Breast epithelium (tissue), 4 donors: ENCODE data around the gene TCF7L1. TPM values are rescaled to one million over a fixed set of nuclear protein-coding genes. Genes with fewer than 3 reads are reported as not detected.

Experiments
- DNase-seq, 2 donors: peaks; one replicate each; pipeline ENCODE4 v3.0.0-alpha.2; 2019; ENCODE audit warnings: low spot score in 2 of 2
- H3K27ac ChIP-seq, 2 donors: fragments of 200-600 bp; sonication (generic) in 1 of 2; one replicate each; pipeline ENCODE4 v1.5.1; 2016 to 2019; ENCODE audit warnings: mild to moderate bottlenecking in 1 of 2
- H3K27me3 ChIP-seq, 2 donors: fragments of 200-600 bp; sonication (generic) in 1 of 2; one replicate each; pipeline versions ENCODE4 v1.5.1 to v1.6.0; 2017 to 2019; ENCODE audit warnings: control low read depth in 1 of 2, mild to moderate bottlenecking in 1 of 2
- H3K36me3 ChIP-seq: fragments of 200-600 bp; one replicate; pipeline ENCODE4 v1.5.1; 2019
- H3K4me1 ChIP-seq, 2 donors: fragments of 200-600 bp; sonication (generic); one replicate each; pipeline ENCODE4 v1.5.1; 2016 to 2019; ENCODE audit warnings: control low read depth in 1 of 2
- H3K4me3 ChIP-seq, 3 donors: fragments of 200-600 bp; sonication (generic); 1 replicate in 2 of 3; 2 replicates in 1 of 3; pipeline ENCODE4 v1.5.1; 2016 to 2019; ENCODE audit warnings: mild to moderate bottlenecking in 3 of 3, moderate library complexity in 2 of 3
- H3K9me3 ChIP-seq, 2 donors: fragments of 200-600 bp; sonication (generic) in 1 of 2; one replicate each; pipeline ENCODE4 v1.5.1; 2016 to 2019; ENCODE audit warnings: control low read depth in 1 of 2
- POLR2A ChIP-seq: fragments of 450-650 bp; IDR thresholded peaks from one replicate; pipeline ENCODE4 v1.6.1; 2016; ENCODE audit warnings: antibody characterized with exemption, mild to moderate bottlenecking, moderate library complexity
- POLR2AphosphoS5 ChIP-seq, 3 donors: sonication (generic); formaldehyde crosslinking; IDR thresholded peaks; one replicate each; pipeline ENCODE4 v1.6.1; 2017; ENCODE audit warnings: antibody characterized with exemption in 3 of 3
- intact Hi-C: fragments of 100-400 bp; cut with DNase I; formaldehyde crosslinking; loops from one replicate; pipeline ENCODE4 v1.15.1; 2023; ENCODE audit warnings: low total_unique reads
- total RNA-seq, 3 donors: library from RNA; depleted of rRNA; stranded (reverse); fragments of >200 nt; gene quantifications; one replicate each; pipeline ENCODE4 v1.1.0, GENCODE V29; 2016
- TF ChIP-seq, protein P1 (sequence below), 3 donors: fragments of 450-650 bp; IDR thresholded peaks; one replicate each; pipeline ENCODE4 v1.5.1; 2016 to 2017; ENCODE audit warnings: antibody characterized with exemption in 3 of 3, mild to moderate bottlenecking in 3 of 3, moderate library complexity in 3 of 3

The TCF7L1 gene
- total RNA-seq, 3 donors from 2014 or later, result 3.4 to 6.9 (median 5.9) TPM

DNA sequence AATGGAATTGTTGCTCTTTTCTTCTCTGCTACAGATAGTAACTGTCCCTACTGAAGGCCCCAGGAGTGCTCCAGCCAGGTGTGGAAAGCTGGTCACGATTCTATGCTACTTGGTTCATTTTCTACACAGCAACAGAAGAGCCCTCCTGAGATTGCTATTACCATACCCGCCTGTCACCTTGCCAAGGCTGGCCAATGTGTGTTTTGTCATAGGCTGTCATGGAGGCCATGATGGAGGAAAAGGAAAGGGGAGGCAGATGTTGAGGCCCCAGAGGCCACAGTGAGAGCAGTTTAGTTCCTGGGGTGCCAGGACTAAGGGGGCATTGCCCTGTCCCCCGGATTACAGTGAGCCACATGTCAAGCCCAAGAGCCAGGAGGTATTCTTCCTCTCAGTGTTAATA lies 222.3 kb downstream of the TCF7L1 start:
- no peak for TF ChIP-seq POLR2A
- TF ChIP-seq, protein P1, sequence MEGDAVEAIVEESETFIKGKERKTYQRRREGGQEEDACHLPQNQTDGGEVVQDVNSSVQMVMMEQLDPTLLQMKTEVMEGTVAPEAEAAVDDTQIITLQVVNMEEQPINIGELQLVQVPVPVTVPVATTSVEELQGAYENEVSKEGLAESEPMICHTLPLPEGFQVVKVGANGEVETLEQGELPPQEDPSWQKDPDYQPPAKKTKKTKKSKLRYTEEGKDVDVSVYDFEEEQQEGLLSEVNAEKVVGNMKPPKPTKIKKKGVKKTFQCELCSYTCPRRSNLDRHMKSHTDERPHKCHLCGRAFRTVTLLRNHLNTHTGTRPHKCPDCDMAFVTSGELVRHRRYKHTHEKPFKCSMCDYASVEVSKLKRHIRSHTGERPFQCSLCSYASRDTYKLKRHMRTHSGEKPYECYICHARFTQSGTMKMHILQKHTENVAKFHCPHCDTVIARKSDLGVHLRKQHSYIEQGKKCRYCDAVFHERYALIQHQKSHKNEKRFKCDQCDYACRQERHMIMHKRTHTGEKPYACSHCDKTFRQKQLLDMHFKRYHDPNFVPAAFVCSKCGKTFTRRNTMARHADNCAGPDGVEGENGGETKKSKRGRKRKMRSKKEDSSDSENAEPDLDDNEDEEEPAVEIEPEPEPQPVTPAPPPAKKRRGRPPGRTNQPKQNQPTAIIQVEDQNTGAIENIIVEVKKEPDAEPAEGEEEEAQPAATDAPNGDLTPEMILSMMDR (IDR thresholded peaks at IDR 0.05), result no peak
- no peak for TF ChIP-seq POLR2AphosphoS5 (IDR thresholded peaks at IDR 0.05)
- Histone ChIP-seq H3K27me3 (no peaks in the 10 kb centered on the region), H3K9me3 (no peaks in the 10 kb centered on the region), H3K36me3 (no peaks in the 10 kb centered on the region), H3K4me1 (peaks cover 4 to 7% of the 10 kb centered on the region in 2 donors), H3K27ac (peak overlapping the region; percentile 85 to 92), H3K4me3 (peak overlapping the region; percentile 64 to 73 (median 69))
- no peak for DNase-seq
- intact Hi-C loops, result no loop called here

DNA sequence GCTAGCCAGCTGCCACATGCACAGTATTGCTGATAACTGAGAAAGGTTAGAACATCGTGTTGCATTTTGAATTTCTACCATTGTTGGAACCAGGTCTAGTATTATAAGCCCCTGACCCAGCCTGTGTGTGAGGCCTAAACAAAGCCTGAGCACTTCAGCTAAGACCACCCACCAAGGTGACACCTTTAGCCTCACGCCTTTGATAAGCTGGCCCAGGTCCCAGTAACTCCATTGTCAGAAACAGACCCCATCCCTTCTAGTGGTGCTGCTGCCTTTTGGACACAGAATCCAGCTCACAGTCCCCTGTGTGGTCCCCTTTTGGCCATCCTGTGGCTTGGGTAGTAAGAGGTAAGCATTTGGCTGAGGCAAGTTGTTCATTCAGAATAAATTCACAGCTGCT lies 223.0 kb downstream of the TCF7L1 start:
- intact Hi-C loops, result no loop called here

DNA sequence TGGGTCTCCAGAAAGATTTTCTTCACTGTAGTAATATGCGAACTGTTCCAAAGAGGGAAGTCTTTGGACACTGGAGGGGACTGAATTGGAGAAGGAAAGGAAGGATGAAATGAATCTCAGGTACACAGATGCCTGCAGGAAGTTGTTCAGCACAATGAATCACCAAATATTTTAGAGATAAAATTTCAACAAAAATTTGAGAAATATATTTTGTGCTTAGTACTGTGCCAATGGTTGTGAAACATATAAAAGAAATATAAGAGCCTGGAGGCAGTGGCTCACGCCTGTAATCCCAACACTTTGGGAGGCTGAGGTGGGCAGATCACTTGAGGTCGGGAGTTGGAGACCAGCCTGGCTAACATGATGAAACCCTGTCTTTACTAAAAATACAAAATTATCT lies 224.5 kb downstream of the TCF7L1 start:
- intact Hi-C loops, result no loop called here

More for the DNA sequence above, 223.0 kb downstream of the TCF7L1 start:
- Histone ChIP-seq H3K9me3 (no peaks in the 10 kb centered on the region), H3K4me1 (peaks cover 4 to 7% of the 10 kb centered on the region in 2 donors), H3K27ac (peak overlapping the region in 1 of 2 donors; percentile 92), H3K4me3 (no peak overlapping the region), H3K27me3 (no peaks in the 10 kb centered on the region), H3K36me3 (no peaks in the 10 kb centered on the region)
- no peak for DNase-seq
- TF ChIP-seq, protein P1 (IDR thresholded peaks at IDR 0.05), result no peak
- no peak for TF ChIP-seq POLR2A
- no peak for TF ChIP-seq POLR2AphosphoS5 (IDR thresholded peaks at IDR 0.05)

More for the DNA sequence above, 224.5 kb downstream of the TCF7L1 start:
- no peak overlapping the region for H3K4me3 ChIP-seq
- H3K36me3 ChIP-seq, result no peaks in the 10 kb centered on the region
- H3K9me3 ChIP-seq, result no peaks in the 10 kb centered on the region
- TF ChIP-seq POLR2AphosphoS5 (IDR thresholded peaks at IDR 0.05), result no peak
- TF ChIP-seq, protein P1 (IDR thresholded peaks at IDR 0.05), result no peak
- no peak for TF ChIP-seq POLR2A
- DNase-seq, result no peak
- H3K4me1 ChIP-seq, result peaks cover 4 to 7% of the 10 kb centered on the region in 2 donors
- H3K27me3 ChIP-seq, result no peaks in the 10 kb centered on the region
- H3K27ac ChIP-seq, result peak overlapping the region in 1 of 2 donors; percentile 13

Other genes starting within 250 kb of the TCF7L1 start
- gene TMSB10, start 227.7 kb upstream of the TCF7L1 start, total RNA-seq, result 1,000 to 10,000 TPM; 1,918 to 5,529 (median 3,700) TPM
- 10 to 100 TPM; 35.7 to 68.6 (median 49.3) TPM for gene KCMF1, start 162.2 kb upstream of the TCF7L1 start, total RNA-seq
- 100 to 1,000 TPM; 111 to 161 (median 117) TPM for gene TGOLN2, start 194.6 kb downstream of the TCF7L1 start, total RNA-seq
- gene RETSAT, start 221.1 kb downstream of the TCF7L1 start, total RNA-seq, result 100 to 1,000 TPM in 2 of 3 donors, 10 to 100 TPM in 1; 96.4 to 534 (median 101) TPM
- 100 to 1,000 TPM in 1 of 3 donors, 10 to 100 TPM in 2; 42.9 to 149 (median 47.0) TPM for gene ELMOD3, start 221.4 kb downstream of the TCF7L1 start, total RNA-seq